Fibroblast of lung (primary cell): ENCODE results near the gene ZNF385D. TPM values are rescaled to one million over a fixed set of nuclear protein-coding genes. Genes with fewer than 3 reads are reported as not detected.
A peak's percentile ranks its signal among the peaks of the same experiment; 100 is the strongest.

Source experiments
- DNase-seq, 2 donors: peaks; one replicate each; pipeline versions ENCODE4 v3.0.0 to v3.0.0-alpha.2; 2010; ENCODE audit warnings: low read depth in 2 of 2
- H2AFZ ChIP-seq: 2 replicates; pipeline ENCODE4 v1.5.1; 2012; ENCODE audit warnings: low read length, control low read depth, inconsistent platforms
- H3K27ac ChIP-seq: 2 replicates; pipeline ENCODE4 v1.5.1; 2011; ENCODE audit warnings: low read length, control low read depth; ENCODE audit not compliant: insufficient read depth
- H3K27me3 ChIP-seq: 2 replicates; pipeline ENCODE4 v1.5.1; 2011; ENCODE audit warnings: mild to moderate bottlenecking, low read length; ENCODE audit not compliant: control insufficient read depth, insufficient read depth
- H3K36me3 ChIP-seq: 2 replicates; pipeline ENCODE4 v1.5.1; 2011; ENCODE audit warnings: low read length; ENCODE audit not compliant: control insufficient read depth, insufficient read depth
- H3K4me1 ChIP-seq: 2 replicates; pipeline ENCODE4 v1.5.1; 2011; ENCODE audit warnings: low read length; ENCODE audit not compliant: control insufficient read depth, insufficient read depth; ENCODE audit errors: extremely low read depth
- H3K4me2 ChIP-seq: 2 replicates; pipeline ENCODE4 v1.5.1; 2011; ENCODE audit warnings: low read length, control low read depth; ENCODE audit not compliant: insufficient read depth; ENCODE audit errors: extremely low read depth
- H3K4me3 ChIP-seq, 4 experiments: fragments of 200-600 bp in 1 of 4; sonication (generic) in 1 of 4; replicated peaks in 1 of 4; 2 replicates each; pipeline ENCODE4 v1.5.1; 2011 to 2016; ENCODE audit warnings: low read length in 4 of 4, low read depth in 3 of 4, mild to moderate bottlenecking in 3 of 4, control low read depth in 2 of 4, inconsistent platforms in 1 of 4, mixed read lengths in 1 of 4; ENCODE audit not compliant: insufficient read depth in 1 of 4; ENCODE audit errors: control extremely low read depth in 1 of 4
- H3K79me2 ChIP-seq: 2 replicates; pipeline ENCODE4 v1.5.1; 2012; ENCODE audit warnings: mild to moderate bottlenecking, low read length, inconsistent platforms; ENCODE audit not compliant: control insufficient read depth, insufficient read depth
- H3K9ac ChIP-seq: 2 replicates; pipeline ENCODE4 v1.5.1; 2011; ENCODE audit warnings: mild to moderate bottlenecking, low read length, control low read depth; ENCODE audit not compliant: insufficient read depth
- H3K9me3 ChIP-seq: 2 replicates; pipeline ENCODE4 v1.5.1; 2012; ENCODE audit warnings: low read depth, low read length; ENCODE audit not compliant: control insufficient read depth, insufficient read depth
- H4K20me1 ChIP-seq: 2 replicates; pipeline ENCODE4 v1.5.1; 2011; ENCODE audit warnings: low read length; ENCODE audit not compliant: control insufficient read depth, insufficient read depth; ENCODE audit errors: extremely low read depth
- EZH2 ChIP-seq: IDR thresholded peaks from 2 replicates; pipeline ENCODE4 v1.5.1; 2012; ENCODE audit warnings: low read length, control low read depth, mild to moderate bottlenecking; ENCODE audit errors: missing control alignments
- polyA plus RNA-seq, 2 donors: library from polyadenylated mRNA; depleted of rRNA in 1 of 2; stranded (reverse) in 1 of 2; unstranded in 1 of 2; fragments of >200 nt; gene quantifications; 2 replicates each; pipeline ENCODE4 v1.2.1, GENCODE V29; 2011 to 2012; ENCODE audit warnings: missing spikeins in 1 of 2
- total RNA-seq: library from RNA; depleted of rRNA; stranded (reverse); fragments of >200 nt; gene quantifications from 2 replicates; pipeline ENCODE4 v1.2.1, GENCODE V29; 2014
- TF ChIP-seq, protein P1 (sequence below), 2 donors: IDR thresholded peaks in 1 of 2; conservative IDR thresholded peaks in 1 of 2; 1 replicate in 1 of 2; 2 replicates in 1 of 2; pipeline ENCODE4 v1.5.1; 2011 to 2012; ENCODE audit warnings: low read length in 2 of 2, control low read depth in 1 of 2, inconsistent platforms in 1 of 2, low read depth in 1 of 2, mild to moderate bottlenecking in 1 of 2

The ZNF385D gene
- total and polyA plus RNA-seq, 2 donors (not counting 1 experiment from before 2014, with no cell fraction given) = 0.83 to 1.9 TPM

DNA sequence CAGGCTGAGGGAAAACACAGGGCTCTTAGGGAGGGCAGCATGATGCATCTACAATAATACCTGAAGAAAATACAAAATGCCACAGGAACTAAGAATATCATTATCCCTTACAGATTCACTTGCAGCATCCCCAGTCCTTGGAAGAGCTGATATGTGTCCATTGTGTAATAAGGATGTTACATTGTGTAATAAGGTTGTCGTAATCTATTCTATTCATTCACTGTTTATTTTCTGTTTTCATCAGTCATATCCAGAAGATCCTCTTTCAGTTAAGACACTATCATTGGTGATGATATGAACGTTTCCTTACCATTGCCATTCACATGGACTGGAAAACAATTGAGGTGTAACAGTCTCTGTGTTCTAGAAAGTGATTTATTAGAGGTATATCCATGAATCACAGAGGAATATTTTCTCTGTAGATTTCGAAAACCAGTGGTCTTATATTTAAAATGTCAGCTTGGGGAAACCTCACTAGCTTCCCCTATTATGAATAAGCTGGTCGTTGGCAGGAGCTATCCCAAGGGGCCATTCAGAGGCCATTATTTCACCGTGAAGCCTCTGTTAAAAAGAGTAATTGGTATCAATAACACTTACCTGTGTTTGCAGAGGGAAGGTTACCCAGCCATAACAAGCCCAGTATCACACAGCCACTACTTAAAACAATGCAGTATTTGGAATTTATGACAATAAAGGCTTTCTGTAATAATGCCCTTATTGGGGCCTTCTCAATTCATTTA, 241.1 kb downstream of the ZNF385D start:
- Histone ChIP-seq H3K36me3 (no peaks in the 10 kb centered on the region), H3K9ac (no peak overlapping the region), H3K27ac (no peak overlapping the region), H3K4me1 (no peaks in the 10 kb centered on the region), H2AFZ (no peak overlapping the region), H3K4me3 (no peak overlapping the region), H4K20me1 (no peaks in the 10 kb centered on the region), H3K4me2 (no peak overlapping the region), H3K9me3 (no peaks in the 10 kb centered on the region), H3K27me3 (no peaks in the 10 kb centered on the region), H3K79me2 (no peaks in the 10 kb centered on the region)
- no peak for TF ChIP-seq EZH2
- TF ChIP-seq, protein P1, sequence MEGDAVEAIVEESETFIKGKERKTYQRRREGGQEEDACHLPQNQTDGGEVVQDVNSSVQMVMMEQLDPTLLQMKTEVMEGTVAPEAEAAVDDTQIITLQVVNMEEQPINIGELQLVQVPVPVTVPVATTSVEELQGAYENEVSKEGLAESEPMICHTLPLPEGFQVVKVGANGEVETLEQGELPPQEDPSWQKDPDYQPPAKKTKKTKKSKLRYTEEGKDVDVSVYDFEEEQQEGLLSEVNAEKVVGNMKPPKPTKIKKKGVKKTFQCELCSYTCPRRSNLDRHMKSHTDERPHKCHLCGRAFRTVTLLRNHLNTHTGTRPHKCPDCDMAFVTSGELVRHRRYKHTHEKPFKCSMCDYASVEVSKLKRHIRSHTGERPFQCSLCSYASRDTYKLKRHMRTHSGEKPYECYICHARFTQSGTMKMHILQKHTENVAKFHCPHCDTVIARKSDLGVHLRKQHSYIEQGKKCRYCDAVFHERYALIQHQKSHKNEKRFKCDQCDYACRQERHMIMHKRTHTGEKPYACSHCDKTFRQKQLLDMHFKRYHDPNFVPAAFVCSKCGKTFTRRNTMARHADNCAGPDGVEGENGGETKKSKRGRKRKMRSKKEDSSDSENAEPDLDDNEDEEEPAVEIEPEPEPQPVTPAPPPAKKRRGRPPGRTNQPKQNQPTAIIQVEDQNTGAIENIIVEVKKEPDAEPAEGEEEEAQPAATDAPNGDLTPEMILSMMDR (conservative IDR thresholded peaks at IDR 0.05 in 1 of 2, IDR thresholded peaks at IDR 0.05 in 1 of 2; ENCODE audit: low read depth in 1 of 2, low read length in 2 of 2) = no peak
- peak in 1 of 2 donors; percentile 39 for DNase-seq

DNA sequence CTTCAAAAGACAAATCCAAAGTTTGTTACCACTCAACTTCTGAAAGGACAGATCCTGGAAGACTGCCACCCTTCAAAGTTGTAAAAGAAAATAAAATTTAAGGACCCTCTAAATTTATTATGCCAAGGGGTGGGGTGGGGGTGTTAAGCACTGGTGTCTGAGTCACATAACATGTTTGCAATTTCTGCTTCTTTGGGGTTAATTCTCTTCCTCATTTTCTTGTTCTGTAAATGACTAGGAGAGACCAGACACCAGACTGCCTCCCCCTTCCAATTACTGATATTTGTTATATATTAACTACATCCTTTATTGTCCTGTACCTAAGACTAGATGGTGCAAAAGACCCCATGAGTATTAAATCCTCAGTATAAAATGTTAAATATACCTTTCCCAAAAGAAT, 242.8 kb downstream of the ZNF385D start:
- no peaks in the 10 kb centered on the region for H3K4me1 ChIP-seq
- H3K9me3 ChIP-seq = no peaks in the 10 kb centered on the region

DNA sequence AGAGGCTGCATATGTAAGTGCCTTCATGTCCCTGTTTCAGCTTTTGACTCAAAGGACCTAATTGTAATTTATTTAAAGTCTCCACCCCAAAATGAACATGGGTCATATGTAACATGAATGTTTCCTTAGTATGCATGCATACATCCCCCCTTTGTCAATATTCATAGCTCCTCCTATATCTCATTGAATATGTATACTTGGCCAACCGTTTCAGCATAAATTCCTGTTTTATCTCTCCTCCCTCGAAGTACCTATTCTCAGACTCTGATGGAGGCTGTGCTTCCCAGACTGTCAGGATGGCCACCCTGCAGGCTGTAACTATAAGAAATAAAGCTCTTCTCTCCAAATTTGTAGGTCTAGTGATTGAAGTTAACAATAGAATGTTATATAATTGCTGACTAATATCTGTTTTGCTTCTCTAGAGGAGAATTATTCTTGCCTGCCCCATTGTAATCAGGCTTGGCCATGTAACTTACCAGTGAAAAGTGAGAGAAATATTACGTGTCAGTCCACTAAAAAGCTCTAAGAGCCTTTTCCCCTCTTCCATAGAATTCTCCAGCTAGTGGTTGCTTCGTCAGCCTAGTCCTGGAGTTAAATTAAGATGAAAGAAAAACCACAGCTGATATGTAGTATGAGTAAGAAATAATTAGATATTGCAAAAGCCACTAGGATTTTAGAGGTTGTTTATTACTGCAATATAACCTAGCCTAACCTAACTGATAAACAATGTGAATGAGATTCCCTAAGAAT, 245.1 kb downstream of the ZNF385D start:
- Histone ChIP-seq H3K27ac (no peak overlapping the region), H3K27me3 (no peaks in the 10 kb centered on the region), H3K36me3 (no peaks in the 10 kb centered on the region), H3K9me3 (no peaks in the 10 kb centered on the region), H2AFZ (no peak overlapping the region), H4K20me1 (no peaks in the 10 kb centered on the region), H3K4me3 (no peak overlapping the region), H3K9ac (no peak overlapping the region), H3K79me2 (no peaks in the 10 kb centered on the region), H3K4me2 (no peak overlapping the region), H3K4me1 (no peaks in the 10 kb centered on the region)
- peak; percentile 28 to 86 for DNase-seq
- TF ChIP-seq EZH2 = no peak
- TF ChIP-seq, protein P1 (conservative IDR thresholded peaks at IDR 0.05 in 1 of 2, IDR thresholded peaks at IDR 0.05 in 1 of 2; ENCODE audit: low read depth in 1 of 2, low read length in 2 of 2) = no peak

More for the DNA sequence above, 242.8 kb downstream of the ZNF385D start:
- H3K27me3 ChIP-seq = no peaks in the 10 kb centered on the region
- H3K4me2 ChIP-seq = no peak overlapping the region
- no peaks in the 10 kb centered on the region for H4K20me1 ChIP-seq
- no peaks in the 10 kb centered on the region for H3K36me3 ChIP-seq
- no peak overlapping the region for H3K4me3 ChIP-seq
- no peak overlapping the region for H3K9ac ChIP-seq
- H3K79me2 ChIP-seq = no peaks in the 10 kb centered on the region
- H3K27ac ChIP-seq = no peak overlapping the region
- no peak for DNase-seq
- H2AFZ ChIP-seq = no peak overlapping the region
- TF ChIP-seq, protein P1 (conservative IDR thresholded peaks at IDR 0.05 in 1 of 2, IDR thresholded peaks at IDR 0.05 in 1 of 2; ENCODE audit: low read depth in 1 of 2, low read length in 2 of 2) = no peak
- TF ChIP-seq EZH2 = no peak
